ENCODE data around the gene SMIM28. TPM values are rescaled to one million over a fixed set of nuclear protein-coding genes. Genes with fewer than 3 reads are reported as not detected.

The SMIM28 gene
- polyA plus RNA-seq, 1 donor from 2014 or later: not detected

DNA sequence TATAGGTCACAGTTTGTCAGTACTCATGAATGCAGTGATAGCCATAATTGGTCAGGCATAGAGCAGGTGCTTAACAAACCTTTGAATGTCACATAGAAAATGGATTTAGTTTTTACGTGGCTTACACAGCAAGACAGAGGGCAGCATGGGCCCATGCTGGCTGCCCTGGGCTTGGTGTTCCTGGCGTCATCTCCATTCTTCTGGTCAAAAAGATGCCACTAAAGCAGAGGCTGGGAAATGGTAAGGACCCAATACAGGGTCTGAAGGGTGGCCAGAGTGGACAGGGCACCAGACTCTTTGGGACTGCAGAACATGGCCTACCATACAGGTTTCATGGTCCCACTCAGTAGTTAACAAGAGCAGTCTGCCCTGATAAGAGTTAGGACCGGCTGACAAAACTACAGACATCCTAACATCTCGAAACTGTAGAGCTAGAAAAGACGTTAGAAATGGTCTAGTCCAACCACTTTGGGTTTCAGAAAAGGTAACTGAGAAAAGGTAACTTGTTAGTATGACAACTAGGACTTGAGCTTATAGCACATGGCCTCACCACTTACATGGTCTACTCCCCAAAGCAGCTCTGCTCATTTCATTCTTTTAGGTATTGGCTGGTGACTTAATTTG is 48.9 kb downstream of the SMIM28 start:
- no peaks in the 10 kb centered on the region for H3K36me3 ChIP-seq (ENCODE audit: insufficient read depth, low read length)
- H3K4me2 ChIP-seq (ENCODE audit: low read length): no peak overlapping the region
- H3K4me3 ChIP-seq (ENCODE audit: low read length): no peak overlapping the region
- H3K27ac ChIP-seq (ENCODE audit: low read length): no peak overlapping the region
- no peaks in the 10 kb centered on the region for H3K79me2 ChIP-seq (replicated peaks; ENCODE audit: insufficient read depth, low read length)
- no peaks in the 10 kb centered on the region for H3K9me3 ChIP-seq (ENCODE audit: low read length)
- H3K9me2 ChIP-seq (ENCODE audit: insufficient read depth, low read length): no peaks in the 10 kb centered on the region
- no peak overlapping the region for H3K9ac ChIP-seq (ENCODE audit: low read length)
- no peak overlapping the region for H2AFZ ChIP-seq (ENCODE audit: low read depth, low read length)
- TF ChIP-seq, protein P1, sequence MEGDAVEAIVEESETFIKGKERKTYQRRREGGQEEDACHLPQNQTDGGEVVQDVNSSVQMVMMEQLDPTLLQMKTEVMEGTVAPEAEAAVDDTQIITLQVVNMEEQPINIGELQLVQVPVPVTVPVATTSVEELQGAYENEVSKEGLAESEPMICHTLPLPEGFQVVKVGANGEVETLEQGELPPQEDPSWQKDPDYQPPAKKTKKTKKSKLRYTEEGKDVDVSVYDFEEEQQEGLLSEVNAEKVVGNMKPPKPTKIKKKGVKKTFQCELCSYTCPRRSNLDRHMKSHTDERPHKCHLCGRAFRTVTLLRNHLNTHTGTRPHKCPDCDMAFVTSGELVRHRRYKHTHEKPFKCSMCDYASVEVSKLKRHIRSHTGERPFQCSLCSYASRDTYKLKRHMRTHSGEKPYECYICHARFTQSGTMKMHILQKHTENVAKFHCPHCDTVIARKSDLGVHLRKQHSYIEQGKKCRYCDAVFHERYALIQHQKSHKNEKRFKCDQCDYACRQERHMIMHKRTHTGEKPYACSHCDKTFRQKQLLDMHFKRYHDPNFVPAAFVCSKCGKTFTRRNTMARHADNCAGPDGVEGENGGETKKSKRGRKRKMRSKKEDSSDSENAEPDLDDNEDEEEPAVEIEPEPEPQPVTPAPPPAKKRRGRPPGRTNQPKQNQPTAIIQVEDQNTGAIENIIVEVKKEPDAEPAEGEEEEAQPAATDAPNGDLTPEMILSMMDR (IDR thresholded peaks at IDR 0.05; ENCODE audit: poor library complexity, severe bottlenecking): no peak
- no peak for TF ChIP-seq EZH2 (IDR thresholded peaks at IDR 0.05; ENCODE audit: borderline replicate concordance, insufficient read depth, low read length, poor library complexity, severe bottlenecking)
- TF ChIP-seq RAD21 (conservative IDR thresholded peaks at IDR 0.05): no peak
- no peak for TF ChIP-seq EP300 (conservative IDR thresholded peaks at IDR 0.05; ENCODE audit: poor library complexity, severe bottlenecking)
- TF ChIP-seq POLR2AphosphoS5 (IDR thresholded peaks at IDR 0.05): no peak
- TF ChIP-seq MXI1 (conservative IDR thresholded peaks at IDR 0.05; ENCODE audit: poor library complexity, severe bottlenecking): no peak
- no peak for TF ChIP-seq TAF1 (IDR thresholded peaks at IDR 0.05; ENCODE audit: low read depth)
- no peak for TF ChIP-seq SMC3 (conservative IDR thresholded peaks at IDR 0.05; ENCODE audit: poor library complexity)
- TF ChIP-seq, protein P2, sequence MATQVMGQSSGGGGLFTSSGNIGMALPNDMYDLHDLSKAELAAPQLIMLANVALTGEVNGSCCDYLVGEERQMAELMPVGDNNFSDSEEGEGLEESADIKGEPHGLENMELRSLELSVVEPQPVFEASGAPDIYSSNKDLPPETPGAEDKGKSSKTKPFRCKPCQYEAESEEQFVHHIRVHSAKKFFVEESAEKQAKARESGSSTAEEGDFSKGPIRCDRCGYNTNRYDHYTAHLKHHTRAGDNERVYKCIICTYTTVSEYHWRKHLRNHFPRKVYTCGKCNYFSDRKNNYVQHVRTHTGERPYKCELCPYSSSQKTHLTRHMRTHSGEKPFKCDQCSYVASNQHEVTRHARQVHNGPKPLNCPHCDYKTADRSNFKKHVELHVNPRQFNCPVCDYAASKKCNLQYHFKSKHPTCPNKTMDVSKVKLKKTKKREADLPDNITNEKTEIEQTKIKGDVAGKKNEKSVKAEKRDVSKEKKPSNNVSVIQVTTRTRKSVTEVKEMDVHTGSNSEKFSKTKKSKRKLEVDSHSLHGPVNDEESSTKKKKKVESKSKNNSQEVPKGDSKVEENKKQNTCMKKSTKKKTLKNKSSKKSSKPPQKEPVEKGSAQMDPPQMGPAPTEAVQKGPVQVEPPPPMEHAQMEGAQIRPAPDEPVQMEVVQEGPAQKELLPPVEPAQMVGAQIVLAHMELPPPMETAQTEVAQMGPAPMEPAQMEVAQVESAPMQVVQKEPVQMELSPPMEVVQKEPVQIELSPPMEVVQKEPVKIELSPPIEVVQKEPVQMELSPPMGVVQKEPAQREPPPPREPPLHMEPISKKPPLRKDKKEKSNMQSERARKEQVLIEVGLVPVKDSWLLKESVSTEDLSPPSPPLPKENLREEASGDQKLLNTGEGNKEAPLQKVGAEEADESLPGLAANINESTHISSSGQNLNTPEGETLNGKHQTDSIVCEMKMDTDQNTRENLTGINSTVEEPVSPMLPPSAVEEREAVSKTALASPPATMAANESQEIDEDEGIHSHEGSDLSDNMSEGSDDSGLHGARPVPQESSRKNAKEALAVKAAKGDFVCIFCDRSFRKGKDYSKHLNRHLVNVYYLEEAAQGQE (IDR thresholded peaks at IDR 0.05; ENCODE audit: borderline replicate concordance): no peak
- no peaks in the 10 kb centered on the region for H3F3A ChIP-seq (ENCODE audit: insufficient read depth, low read length, poor library complexity, severe bottlenecking)
- no peaks in the 10 kb centered on the region for H3K27me3 ChIP-seq (ENCODE audit: insufficient read depth, low read depth, low read length)
- H4K20me1 ChIP-seq (ENCODE audit: insufficient read depth): no peaks in the 10 kb centered on the region

DNA sequence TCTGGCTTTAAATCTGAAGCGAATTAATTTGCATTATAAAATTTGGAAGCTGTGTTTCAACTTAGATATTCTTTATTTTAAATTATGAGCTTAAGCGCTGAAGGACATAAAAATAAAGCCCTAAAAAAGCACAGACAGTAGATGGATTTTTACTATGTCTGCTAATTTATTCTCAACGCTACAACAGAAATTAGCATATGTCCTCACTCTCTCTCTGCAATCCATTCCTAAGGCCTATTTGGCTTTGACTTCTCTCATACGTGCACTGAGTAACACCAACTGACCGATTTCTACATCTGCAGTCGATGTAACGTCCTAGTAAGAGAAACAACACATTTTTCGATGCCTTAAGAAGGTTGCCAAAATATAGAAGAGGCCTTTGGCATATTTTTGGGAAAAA is 50.0 kb downstream of the SMIM28 start:
- no peak for TF ChIP-seq SMC3 (conservative IDR thresholded peaks at IDR 0.05; ENCODE audit: poor library complexity)
- TF ChIP-seq RAD21 (conservative IDR thresholded peaks at IDR 0.05): no peak
- TF ChIP-seq EZH2 (IDR thresholded peaks at IDR 0.05; ENCODE audit: borderline replicate concordance, insufficient read depth, low read length, poor library complexity, severe bottlenecking): no peak
- no peak for TF ChIP-seq TAF1 (IDR thresholded peaks at IDR 0.05; ENCODE audit: low read depth)
- TF ChIP-seq POLR2AphosphoS5 (IDR thresholded peaks at IDR 0.05): no peak
- no peak for TF ChIP-seq MXI1 (conservative IDR thresholded peaks at IDR 0.05; ENCODE audit: poor library complexity, severe bottlenecking)
- TF ChIP-seq, protein P2 (IDR thresholded peaks at IDR 0.05; ENCODE audit: borderline replicate concordance): no peak
- TF ChIP-seq, protein P1 (IDR thresholded peaks at IDR 0.05; ENCODE audit: poor library complexity, severe bottlenecking): no peak
- no peak for TF ChIP-seq EP300 (conservative IDR thresholded peaks at IDR 0.05; ENCODE audit: poor library complexity, severe bottlenecking)
- Histone ChIP-seq H3K79me2 (replicated peaks; ENCODE audit: insufficient read depth, low read length) (no peaks in the 10 kb centered on the region), H3K4me3 (ENCODE audit: low read length) (no peak overlapping the region), H3K9me2 (ENCODE audit: insufficient read depth, low read length) (no peaks in the 10 kb centered on the region), H3K36me3 (ENCODE audit: insufficient read depth, low read length) (no peaks in the 10 kb centered on the region), H3K4me2 (ENCODE audit: low read length) (no peak overlapping the region), H3K27me3 (ENCODE audit: insufficient read depth, low read depth, low read length) (no peaks in the 10 kb centered on the region), H2AFZ (ENCODE audit: low read depth, low read length) (no peak overlapping the region), H3K27ac (ENCODE audit: low read length) (no peak overlapping the region), H4K20me1 (ENCODE audit: insufficient read depth) (no peaks in the 10 kb centered on the region), H3K9ac (ENCODE audit: low read length) (no peak overlapping the region), H3F3A (ENCODE audit: insufficient read depth, low read length, poor library complexity, severe bottlenecking) (no peaks in the 10 kb centered on the region), H3K9me3 (ENCODE audit: low read length) (no peaks in the 10 kb centered on the region)
